ENCODE measurements around the gene CCDC83. TPM values are rescaled to one million over a fixed set of nuclear protein-coding genes. Genes with fewer than 3 reads are reported as not detected.

The CCDC83 gene
- total and polyA plus RNA-seq, 9 of the 15 experiments (the other 6 are each of a cell fraction or from before 2014, with no cell fraction given) = not detected

- DNase-seq (ENCODE audit: extremely low read depth in 1 of 4, low spot score in 3 of 4) (no peak), FAIRE-seq (no peak), ATAC-seq (no peak)
- Histone ChIP-seq H4K20me1 (replicated peaks; ENCODE audit: control insufficient read depth, insufficient read depth, low read length) (no peaks in the 10 kb centered on the region), H3K27ac (ENCODE audit: extremely low read depth, low read depth, low read length) (no peak overlapping the region), H3K27me3 (ENCODE audit: control insufficient read depth in 2 of 2, insufficient read depth in 2 of 2, low read length in 2 of 2) (peaks cover 6 to 8% of the 10 kb centered on the region in 2 experiments; a peak in 4 of 5 replicates), H3K4me3 (no peak overlapping the region), H3K9me1 (ENCODE audit: control insufficient read depth, insufficient read depth, low read length) (no peaks in the 10 kb centered on the region), H2AFZ (ENCODE audit: low read depth, low read length) (no peak overlapping the region), H3K9ac (ENCODE audit: insufficient read depth in 1 of 2, low read depth in 2 of 2, low read length in 2 of 2) (no peak overlapping the region), H3K79me2 (ENCODE audit: control insufficient read depth, insufficient read depth, low read length) (no peaks in the 10 kb centered on the region), H3K9me3 (replicated peaks; ENCODE audit: control insufficient read depth, insufficient read depth, low read depth, low read length) (no peaks in the 10 kb centered on the region), H3K4me2 (ENCODE audit: insufficient read depth, low read length) (no peak overlapping the region), H3K36me3 (ENCODE audit: control insufficient read depth, insufficient read depth, low read length) (no peaks in the 10 kb centered on the region), H3K4me1 (replicated peaks in 1 of 2; ENCODE audit: control insufficient read depth in 2 of 2, insufficient read depth in 2 of 2, low read length in 2 of 2) (no peaks in the 10 kb centered on the region)
- POLR2A ChIA-PET = interaction anchor here (0.9 kb wide), 1 partner anchor 8 kb away, joined by 4 read pairs; no protein-coding TSS in a partner anchor
- intact Hi-C loops (cut with micrococcal nuclease) (no loop called here), in situ Hi-C loops (cut with MboI) (no loop called here)
- no peak for TF ChIP-seq THRAP3 (IDR thresholded peaks at IDR 0.05; ENCODE audit: borderline replicate concordance)
- TF ChIP-seq HDAC1 (IDR thresholded peaks at IDR 0.05) = no peak
- no peak for TF ChIP-seq CBX5 (IDR thresholded peaks at IDR 0.05; ENCODE audit: borderline replicate concordance, low read depth)
- TF ChIP-seq RBM22 (IDR thresholded peaks at IDR 0.05; ENCODE audit: low read depth, low read length, poor library complexity, severe bottlenecking) = no peak
- TF ChIP-seq USF2 (CRISPR knock-in tag; IDR thresholded peaks at IDR 0.05) = no peak
- no peak for TF ChIP-seq JUNB (CRISPR knock-in tag; conservative IDR thresholded peaks at IDR 0.05)
- no peak for TF ChIP-seq PRMT5 (CRISPR knock-in tag; IDR thresholded peaks at IDR 0.05)
- TF ChIP-seq MAFK (IDR thresholded peaks at IDR 0.05; ENCODE audit: low read length) = no peak
- TF ChIP-seq ZNF609 (CRISPR knock-in tag; IDR thresholded peaks at IDR 0.05; ENCODE audit: borderline replicate concordance) = no peak
- TF ChIP-seq ZKSCAN3 (CRISPR knock-in tag; IDR thresholded peaks at IDR 0.05) = no peak
- TF ChIP-seq USF1 (CRISPR knock-in tag; IDR thresholded peaks at IDR 0.05) = no peak
- no peak for TF ChIP-seq NUFIP1 (IDR thresholded peaks at IDR 0.05; ENCODE audit: partially characterized antibody)
- TF ChIP-seq ZFP1 (CRISPR knock-in tag; IDR thresholded peaks at IDR 0.05) = no peak
- CTCF ChIA-PET (ENCODE audit: low intra/inter-chr PET ratio) = interaction anchor here (0.6 kb wide), 1 partner anchor 1004 kb away, joined by 4 read pairs; no protein-coding TSS in a partner anchor
- no TSS peak for BruUV-seq (replicated peaks)
Measured at GRCh38 chr11:85913513-85913912, 58.3 kb downstream of the CCDC83 start.

All from K562 (cell line).